DMS153 treated with DMSO at 0.1 percent for 48 hours (cell line): ENCODE data around the gene FAM114A1.

ENCODE experiments used
- DNase-seq: peaks from one replicate; lab custom pipeline; 2025; ENCODE audit not compliant: unreplicated experiment; lab: John Stamatoyannopoulos, UW

The FAM114A1 gene

DNA sequence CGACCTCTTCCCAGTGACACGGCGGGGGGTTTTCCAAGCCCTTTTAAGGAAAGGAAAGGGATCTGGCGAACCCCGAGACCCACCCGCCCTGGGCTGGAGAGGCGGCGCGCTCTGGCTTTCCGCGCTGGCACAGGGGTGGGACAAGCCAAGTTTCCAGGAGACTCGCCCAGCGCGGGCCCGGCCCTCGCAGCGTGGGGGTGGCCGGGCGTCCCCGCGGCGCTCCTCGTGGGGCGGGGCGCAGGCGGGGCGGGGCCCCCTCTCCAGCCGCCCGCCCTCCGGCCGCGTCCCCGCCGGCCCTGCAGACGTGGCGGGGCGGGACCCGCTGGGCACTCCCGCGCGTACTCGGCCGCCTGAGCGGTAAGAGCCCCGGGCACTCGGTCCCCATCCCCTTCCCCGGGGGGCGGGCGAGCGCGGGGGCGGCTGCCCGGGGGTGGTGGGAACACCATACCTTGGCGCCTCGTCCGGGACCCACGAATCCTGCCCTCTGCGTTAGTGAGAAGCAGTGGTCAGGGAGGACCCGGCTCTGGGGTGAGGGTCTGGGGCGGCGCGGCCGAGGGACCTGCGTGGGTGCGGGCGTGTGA lies at the start of gene FAM114A1:
Gene FAM114A1 (plus strand): TSS at position 329 of the 581 bp plus-strand sequence. CDS start 10,273 bp downstream, outside the sequence.
- DNase-seq: no peak

- no peak for DNase-seq
Measured at GRCh38 chr4:38818441-38818976, 49.1 kb upstream of the FAM114A1 start.

DNA sequence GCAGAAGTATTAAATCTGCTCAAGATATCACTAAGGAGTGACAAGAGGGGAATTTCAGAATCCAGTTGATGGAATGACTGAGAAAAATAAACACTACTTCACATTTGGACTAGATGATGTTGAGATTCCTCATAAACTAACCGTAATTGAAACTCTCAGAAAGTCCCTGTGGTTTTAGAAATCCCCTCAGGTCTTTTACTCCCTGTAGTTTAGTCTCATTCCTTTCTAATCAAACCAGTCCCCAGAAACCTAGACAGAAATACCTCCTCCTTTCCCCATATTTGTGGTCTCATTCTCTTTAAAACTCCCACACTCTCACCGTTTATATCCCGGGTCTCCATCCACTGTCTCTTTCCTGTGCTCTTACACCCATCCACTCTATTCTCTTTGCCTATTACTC lies 48.0 kb upstream of the FAM114A1 start:
- no peak for DNase-seq

DNA sequence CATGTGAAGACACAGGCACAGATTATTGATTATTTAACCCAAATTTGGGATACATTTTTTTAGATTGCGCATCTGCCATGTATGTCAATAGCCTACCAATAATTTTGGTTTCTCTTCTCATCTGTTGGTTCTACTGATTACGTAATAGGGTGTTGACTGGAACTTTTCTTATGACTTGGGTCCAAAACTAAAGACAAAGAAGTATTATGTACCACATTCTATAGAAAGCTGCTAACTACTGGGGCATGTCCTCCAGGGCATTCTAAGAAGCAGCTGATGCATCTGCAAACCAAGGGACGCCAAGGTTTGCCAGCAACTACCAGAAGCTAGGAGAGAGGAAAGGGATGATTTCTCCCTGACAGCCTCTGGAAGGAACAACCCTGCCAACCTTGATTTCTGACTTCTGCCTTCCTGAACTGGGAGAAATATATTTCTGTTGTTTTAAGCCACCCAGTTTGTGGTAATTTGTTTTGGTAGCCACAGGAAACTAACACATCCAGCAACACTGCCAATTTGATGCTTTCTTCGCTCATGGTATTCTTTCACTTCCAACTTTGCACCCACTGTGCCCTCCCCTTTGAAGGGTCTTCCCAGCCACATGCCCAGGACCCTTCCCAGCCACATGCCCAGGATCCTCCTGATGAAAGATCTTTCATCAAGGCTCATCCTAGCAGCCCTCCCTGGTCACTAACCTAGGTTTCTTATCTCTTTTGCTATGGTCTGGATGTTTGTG lies 47.1 kb upstream of the FAM114A1 start:
- no peak for DNase-seq

DNA sequence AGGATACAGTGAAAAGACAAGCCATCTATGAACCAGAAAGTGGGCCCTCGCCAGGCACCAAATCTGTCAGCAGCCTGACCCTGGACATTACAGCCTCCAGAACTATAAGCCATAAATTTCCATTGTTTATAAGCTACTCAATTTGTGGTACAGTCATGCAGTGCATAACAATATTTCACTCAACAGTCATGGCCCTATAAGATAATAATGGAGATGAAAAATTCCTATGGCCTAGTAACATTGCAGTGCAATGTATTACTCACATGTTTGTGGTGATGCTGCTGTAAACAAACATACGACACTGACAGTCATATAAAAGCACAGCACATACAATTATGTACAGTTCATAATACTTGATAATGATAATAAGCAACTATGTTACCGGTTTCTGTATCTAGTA lies 45.9 kb upstream of the FAM114A1 start:
- no peak for DNase-seq

- DNase-seq: no peak
Measured at GRCh38 chr4:38822748-38823303, 44.8 kb upstream of the FAM114A1 start.

GRCh38 chr4:38823766-38824165 lies 43.8 kb upstream of the FAM114A1 start:
- no peak for DNase-seq

DNA sequence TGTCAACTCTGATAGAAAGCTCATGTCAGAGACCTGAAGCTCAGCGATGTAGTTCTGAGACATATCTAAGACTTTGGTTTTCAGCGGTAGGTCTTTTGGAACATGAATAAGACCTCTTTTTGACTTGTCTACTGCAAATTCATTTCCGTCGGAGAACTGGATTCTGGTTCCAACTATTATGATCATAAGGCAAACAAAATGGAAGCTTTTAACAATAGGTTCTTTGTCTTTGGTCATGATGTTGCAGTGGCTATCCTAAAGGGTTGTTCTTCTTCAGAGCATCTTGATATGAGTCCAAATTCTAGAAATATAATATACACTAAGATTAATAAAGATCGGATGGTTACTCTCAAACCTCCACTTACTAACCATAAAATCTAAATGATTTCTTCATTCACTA lies 38.4 kb upstream of the FAM114A1 start:
- no peak for DNase-seq

DNA sequence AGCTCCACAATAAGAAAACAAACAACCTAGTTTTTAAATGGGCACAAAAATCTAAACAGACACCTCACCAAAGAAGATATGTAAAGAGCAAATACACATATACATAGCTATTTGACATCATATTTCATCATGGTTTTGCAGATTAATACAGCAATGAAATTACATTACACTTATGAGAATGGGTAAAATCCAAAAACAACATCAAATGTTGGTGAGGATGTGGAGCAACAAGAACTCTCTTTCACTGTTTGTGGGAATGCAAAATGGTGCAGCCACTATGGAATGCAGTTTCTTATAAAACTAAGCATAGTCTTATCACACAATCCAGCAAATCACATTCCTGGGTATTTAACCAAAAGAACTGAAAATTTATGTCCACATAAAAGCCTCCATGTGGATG lies 36.0 kb upstream of the FAM114A1 start:
- no peak for DNase-seq

GRCh38 chr4:38832206-38832605 lies 35.4 kb upstream of the FAM114A1 start:
- no peak for DNase-seq

DNA sequence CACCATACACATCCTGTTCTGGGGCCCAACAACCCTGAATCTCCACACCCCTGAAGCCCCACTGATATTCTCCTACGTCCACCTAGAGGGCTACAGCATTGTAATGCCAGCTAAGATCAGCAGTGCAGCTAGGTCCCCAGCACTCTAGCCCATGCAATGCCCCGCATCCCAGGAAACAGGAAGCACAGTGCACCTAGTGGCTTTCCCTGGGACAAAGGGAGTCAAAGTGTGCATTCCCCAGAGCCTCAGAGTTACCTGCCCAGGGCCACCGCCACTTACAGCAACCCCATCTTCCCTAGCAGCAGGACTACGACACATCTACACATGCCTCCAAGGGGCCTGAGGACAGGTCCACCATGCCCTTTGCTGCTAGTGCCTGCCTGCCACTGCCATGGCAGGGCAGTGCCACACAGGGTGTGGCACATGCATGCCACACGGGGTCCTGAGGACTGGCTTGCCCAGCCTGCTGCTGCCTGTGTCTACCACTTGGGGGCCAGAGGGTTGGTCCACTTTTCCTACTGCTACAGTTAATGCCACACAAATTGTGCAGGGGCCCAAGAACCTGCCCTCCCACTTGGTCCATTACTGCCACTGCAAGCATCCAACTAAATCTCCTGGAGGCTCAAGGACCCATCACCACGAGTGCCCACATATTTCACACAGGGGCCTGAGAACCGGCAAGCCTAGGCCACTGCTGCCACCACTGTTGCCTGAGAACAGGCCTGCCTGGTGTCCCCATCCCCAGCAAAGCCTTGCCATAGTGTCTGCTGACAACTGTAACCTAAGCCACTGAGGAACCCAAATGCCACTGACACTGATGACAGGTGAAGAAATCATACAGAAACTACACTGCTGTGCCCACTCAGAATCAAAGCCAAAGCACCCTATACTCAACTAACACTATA lies 34.7 kb upstream of the FAM114A1 start:
- no peak for DNase-seq

GRCh38 chr4:38834570-38834969 lies 33.0 kb upstream of the FAM114A1 start:
- DNase-seq: no peak

GRCh38 chr4:38837334-38837733 lies 30.3 kb upstream of the FAM114A1 start:
- DNase-seq: no peak

- DNase-seq: no peak
Measured at GRCh38 chr4:38837849-38838248, 29.8 kb upstream of the FAM114A1 start.

DNA sequence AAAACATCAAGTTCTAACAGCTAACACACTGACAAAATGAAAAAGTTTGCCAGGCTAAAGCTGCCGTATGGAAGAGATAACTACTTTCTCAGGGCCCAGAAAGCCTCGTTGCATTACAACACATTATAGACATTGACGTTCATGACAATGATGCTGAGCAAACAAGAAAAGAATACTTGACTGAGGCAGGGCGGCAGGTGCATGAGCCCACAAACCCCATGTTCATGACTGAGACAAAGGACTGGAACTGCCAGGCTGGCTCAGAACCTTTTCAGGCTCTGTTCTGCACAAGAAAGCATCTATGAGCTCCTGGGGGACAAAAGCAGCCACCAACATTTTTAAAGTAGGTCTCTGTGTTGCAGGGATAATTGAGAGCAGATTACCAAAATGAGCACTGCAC lies 24.6 kb upstream of the FAM114A1 start:
- peak; percentile 14 for DNase-seq

- DNase-seq: no peak
Measured at GRCh38 chr4:38846015-38846414, 21.6 kb upstream of the FAM114A1 start.

- no peak for DNase-seq
Measured at GRCh38 chr4:38855466-38855865, 12.1 kb upstream of the FAM114A1 start.

DNA sequence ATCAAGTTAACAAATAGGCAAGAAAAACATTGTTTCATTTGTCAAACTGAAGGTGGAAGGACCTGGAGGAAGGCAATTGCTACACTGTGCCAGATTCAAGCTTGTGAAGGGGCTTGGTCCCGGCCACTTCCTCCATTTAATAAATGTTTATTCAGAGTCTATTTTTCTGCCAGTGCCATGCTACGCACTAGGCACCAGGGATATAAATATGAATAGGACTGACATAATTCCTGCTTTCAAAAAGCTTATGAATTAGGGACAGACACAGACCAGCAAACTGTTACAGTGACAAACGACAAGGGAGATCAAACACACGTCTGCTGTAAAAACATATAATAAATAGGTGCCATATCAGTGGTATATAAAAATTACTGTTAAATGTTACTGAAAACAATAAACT lies 11.6 kb upstream of the FAM114A1 start:
- DNase-seq: no peak

DNA sequence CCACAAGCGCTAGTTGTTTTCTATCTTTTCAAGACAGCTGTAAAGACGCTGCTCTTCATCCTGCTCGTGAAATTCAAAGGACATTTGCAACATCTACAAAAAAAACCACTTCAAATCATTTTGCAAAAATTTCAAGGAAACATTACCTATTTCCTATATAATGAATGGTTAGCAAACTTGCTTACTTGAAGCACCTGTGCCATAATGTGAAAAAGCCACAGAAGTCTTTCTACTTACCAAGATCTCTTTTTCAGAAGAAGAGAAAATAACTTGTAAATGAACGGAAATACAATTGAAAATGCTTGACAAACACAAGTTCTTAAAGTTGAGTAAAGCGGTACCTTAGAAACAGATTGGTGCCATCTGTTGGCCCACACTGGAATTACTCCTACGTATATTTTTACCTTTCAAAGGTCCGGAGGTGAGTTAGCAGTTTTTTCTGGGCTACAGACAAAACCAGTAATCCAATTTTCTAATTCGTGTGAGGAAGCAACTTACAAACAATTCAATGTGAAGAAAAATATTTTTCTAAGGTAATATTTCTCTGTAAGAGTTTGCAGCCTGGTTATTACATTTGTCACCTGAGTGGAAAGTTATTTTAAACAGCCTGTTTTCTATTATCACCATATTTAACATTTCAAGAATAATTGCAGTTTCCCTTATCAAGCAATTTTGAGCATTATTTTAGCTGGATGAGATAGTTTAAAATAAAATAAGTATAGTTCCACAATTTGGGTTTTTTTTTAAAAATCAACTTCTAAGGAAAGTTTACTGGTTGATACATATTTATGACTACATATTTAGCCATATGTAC lies 10.9 kb upstream of the FAM114A1 start, which contains the start of gene TLR6:
Gene TLR6 (minus strand): TSS at position 294 of the 814 bp plus-strand sequence. CDS start 27,344 bp downstream, outside the sequence.
- peak; percentile 18 for DNase-seq
